ENCODE results near the gene LRMDA.

- TF ChIP-seq EP300 (IDR thresholded peaks at IDR 0.05) (no peak), POLR2A (IDR thresholded peaks at IDR 0.05) (no peak)
Measured at GRCh38 chr10:76287856-76288255, 856.4 kb downstream of the LRMDA start.

All from tibial nerve (tissue), 3 donors.